GM13976 (cell line): Measurements from ENCODE around the gene GET4.
A peak's percentile ranks its signal among the peaks of the same experiment; 100 is the strongest.
"Not testable (repeated sequence)": the region's sequence is repeated elsewhere in the genome, so short reads cannot be mapped to it uniquely, and the experiment has no call there.

Experiments
- DNase-seq: peaks from one replicate; pipeline ENCODE4 v3.0.0; 2012; ENCODE audit warnings: low spot score
- in situ Hi-C: fragments of 300-500 bp; cut with MboI; formaldehyde crosslinking; loops from one replicate; pipeline ENCODE4 v1.12.0; 2022; ENCODE audit warnings: low sequenced_read_pairs, mixed read lengths, inconsistent platforms; ENCODE audit not compliant: unreplicated experiment
- TF ChIP-seq, protein P1 (sequence below): IDR thresholded peaks from 2 replicates; pipeline ENCODE4 v1.5.1; 2012; ENCODE audit warnings: borderline replicate concordance, mild to moderate bottlenecking; ENCODE audit not compliant: insufficient read depth; ENCODE audit errors: extremely low read depth, missing control alignments, control extremely low read depth

The GET4 gene

DNA sequence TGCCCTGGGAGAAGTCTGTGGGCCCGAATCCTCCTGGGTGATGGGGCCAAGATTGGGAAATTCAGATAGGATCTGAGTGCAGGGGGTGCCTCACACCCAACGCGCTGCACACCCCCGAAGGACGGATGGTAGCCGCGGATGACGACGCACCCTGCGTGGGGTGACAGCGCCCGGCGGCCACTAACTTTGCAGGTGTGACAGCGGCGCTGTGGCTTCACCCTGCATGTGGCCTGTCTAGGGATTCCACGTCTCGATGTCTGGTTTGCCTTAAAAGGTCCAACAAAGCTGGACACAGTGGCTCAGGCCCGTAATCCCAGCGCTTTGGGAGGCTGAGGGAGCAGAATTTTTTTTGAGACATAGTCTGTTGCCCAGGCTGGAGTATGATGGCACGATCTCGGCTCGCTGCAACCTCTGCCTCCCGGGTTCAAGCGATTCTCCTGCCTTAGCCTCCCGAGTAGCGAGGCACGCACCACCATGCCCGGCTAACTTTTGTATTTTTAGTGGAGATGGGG lies 59.6 kb downstream of the GET4 start:
- in situ Hi-C loops, result no loop called here
- TF ChIP-seq, protein P1, sequence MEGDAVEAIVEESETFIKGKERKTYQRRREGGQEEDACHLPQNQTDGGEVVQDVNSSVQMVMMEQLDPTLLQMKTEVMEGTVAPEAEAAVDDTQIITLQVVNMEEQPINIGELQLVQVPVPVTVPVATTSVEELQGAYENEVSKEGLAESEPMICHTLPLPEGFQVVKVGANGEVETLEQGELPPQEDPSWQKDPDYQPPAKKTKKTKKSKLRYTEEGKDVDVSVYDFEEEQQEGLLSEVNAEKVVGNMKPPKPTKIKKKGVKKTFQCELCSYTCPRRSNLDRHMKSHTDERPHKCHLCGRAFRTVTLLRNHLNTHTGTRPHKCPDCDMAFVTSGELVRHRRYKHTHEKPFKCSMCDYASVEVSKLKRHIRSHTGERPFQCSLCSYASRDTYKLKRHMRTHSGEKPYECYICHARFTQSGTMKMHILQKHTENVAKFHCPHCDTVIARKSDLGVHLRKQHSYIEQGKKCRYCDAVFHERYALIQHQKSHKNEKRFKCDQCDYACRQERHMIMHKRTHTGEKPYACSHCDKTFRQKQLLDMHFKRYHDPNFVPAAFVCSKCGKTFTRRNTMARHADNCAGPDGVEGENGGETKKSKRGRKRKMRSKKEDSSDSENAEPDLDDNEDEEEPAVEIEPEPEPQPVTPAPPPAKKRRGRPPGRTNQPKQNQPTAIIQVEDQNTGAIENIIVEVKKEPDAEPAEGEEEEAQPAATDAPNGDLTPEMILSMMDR, result no peak

DNA sequence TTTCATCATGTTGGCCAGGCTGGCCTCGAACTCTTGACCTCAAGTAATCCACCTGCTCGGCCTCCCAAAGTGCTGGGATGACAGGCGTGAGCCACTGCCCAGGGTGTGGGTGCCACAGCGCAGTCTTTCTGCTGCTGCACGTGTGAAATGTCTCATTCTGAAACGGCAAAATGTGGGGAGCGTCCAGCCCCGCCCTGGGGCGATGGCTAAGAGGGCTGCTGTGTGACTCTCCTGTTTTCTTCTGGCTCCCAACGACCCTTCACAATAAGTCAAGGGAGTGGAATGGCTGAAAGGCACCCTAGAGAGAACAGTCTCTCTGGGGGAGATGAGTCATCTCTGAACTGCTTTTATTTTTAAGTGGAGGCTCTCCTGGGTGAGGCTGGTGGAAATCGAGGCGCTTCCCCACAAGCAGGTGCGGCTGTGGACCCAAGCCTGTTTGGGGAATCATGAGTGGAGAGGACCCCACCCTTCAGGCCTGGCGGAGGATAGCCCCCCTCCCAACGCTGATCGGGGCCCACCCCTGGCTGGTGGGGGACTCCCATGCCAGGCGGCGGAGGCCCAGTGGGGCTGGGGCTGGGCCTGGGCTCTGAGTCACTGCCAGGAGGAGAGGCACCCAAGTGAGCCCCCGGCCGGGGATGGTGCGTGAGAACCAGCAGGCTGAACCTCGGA lies 60.2 kb downstream of the GET4 start:
- in situ Hi-C loops, result no loop called here
- peak; percentile 87 for DNase-seq
- TF ChIP-seq, protein P1, result no peak

More for the DNA sequence above, 59.6 kb downstream of the GET4 start:
- no peak for DNase-seq

DNA sequence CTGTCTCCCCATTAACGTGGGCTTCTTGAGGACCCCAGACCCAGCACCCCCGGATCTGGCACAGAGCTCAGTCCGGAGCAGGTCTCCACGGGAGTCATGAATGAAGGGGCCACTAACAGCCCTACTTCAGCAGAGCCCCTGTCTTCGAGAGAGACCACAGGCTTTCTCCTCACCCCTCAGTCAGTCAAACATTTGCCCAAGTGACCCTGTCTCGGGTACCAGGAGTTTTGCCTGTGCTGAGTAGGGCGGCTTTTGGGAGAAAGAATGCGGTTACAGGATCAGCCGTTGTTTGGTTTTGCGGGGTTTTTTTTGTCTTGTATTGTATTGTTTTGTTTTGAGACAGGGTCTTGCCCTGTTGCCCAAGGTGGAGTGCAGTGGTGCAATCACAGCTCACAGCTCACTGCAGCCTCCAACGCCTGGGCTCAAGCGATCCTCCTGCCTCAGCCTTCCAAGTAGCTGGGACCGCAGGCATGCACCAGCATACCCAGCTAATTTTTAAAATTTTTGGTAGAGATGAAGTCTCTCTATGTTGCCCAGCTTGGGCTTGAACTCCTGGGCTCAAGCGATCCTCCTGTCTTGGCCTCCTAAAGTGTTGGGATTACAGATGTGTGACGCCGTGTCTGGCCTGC lies 61.6 kb downstream of the GET4 start:
- in situ Hi-C loops, result no loop called here
- TF ChIP-seq, protein P1, result no peak
- no peak for DNase-seq

DNA sequence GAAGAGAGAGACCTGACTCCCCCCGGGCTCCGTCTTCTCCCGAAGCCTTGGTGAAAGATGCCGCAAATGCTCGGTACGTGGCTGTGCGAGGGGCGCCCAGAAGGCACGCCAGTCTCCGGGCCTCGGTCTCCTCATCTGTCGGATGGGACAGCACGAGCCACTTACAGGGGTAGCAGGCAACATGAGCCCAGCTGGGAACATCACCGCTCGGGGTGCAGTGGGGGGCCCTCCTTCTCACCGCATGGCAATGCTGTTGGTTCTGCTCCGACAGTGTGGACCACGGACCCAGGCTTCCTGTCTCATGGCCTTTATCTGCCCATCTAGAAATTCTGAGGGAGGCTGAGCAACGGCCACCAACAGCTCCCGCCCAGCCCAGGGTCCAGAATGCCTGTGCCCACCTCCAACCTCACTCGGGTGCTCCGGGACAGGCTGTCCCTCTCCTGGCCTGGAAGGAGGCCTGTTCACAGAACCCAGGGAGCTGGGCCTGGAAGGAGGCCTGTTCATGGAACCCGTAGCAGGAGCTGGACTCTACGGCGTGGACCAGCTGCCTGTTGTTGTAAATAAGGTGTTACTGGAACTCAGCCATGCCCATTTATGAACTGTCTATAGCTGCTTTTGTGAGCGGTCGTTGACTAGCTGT lies 62.3 kb downstream of the GET4 start:
- TF ChIP-seq, protein P1, result no peak
- DNase-seq, result no peak
- in situ Hi-C loops, result no loop called here

DNA sequence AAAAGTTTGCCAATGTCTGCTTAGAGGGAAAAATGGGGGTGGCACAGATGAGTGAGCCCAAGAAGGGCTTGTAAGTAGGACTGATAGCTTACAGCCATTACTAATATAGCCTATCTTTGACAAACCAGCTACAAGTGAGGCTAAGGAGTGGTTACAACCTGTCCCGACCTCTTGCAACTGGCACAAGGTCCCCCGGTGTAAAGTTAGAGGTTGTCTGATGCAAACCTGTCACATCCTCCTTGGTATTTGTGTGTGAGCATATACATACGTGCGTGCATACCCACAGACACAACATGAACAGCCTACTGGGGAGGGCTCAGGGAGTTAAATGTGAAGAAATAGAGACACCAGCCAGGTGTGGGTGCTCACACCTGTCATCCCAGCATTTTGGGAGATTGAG lies 63.5 kb downstream of the GET4 start:
- no peak for DNase-seq
- in situ Hi-C loops, result no loop called here
- TF ChIP-seq, protein P1, result no peak

DNA sequence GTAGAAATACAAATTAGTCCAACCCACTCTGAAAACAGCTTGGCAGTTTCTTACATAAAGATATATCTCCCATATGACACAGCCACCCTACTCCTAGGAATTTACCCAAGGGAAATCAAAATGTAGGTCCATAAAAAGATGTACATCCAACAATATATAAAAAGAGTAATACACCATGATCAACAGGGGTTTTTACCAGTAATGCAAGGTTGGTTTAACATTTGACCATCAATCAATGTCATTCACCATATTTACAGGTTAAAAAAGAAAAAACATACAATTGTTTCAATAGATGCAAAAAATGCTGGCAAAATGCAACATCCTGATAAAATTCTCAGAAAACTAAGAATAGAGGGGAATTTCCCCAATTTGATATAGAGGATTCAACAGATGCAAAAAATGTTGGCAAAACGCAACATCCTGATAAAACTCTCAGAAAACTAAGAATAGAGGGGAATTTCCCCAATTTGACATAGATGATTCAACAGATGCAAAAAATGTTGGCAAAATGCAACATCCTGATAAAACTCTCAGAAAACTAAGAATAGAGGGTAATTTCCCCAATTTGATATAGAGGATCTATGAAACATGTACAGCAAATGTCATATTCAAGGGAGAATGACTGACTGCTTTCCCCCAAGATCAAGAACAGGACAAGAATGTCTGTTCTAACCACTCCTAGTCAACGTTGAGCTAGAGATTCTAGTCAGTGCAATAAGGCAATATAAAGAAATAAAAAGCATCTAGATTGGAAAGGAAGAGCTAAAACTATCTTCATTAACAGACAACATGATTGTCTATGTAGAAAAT lies 64.5 kb downstream of the GET4 start:
- TF ChIP-seq, protein P1, result no peak
- in situ Hi-C loops, result no loop called here
- no peak for DNase-seq

DNA sequence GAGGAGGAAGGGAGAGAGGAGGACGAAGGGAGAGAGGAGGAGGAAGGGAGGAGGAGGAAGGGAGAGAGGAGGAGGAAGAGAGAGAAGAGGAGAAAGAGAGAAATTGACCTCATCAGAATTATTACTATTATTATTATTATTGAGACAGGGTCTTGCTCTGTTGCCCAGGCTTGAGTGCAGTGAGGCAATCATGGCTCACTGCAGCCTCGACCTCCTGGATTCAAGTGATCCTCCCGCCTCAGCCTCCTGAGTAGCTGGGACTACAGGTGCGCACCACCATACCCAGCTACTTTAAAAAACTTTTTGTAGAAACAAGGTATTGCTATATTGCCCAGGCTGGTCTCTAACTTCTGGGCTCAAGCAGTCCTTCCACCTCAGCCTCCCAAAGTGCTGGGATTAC lies 67.4 kb downstream of the GET4 start:
- in situ Hi-C loops, DNase-seq: not testable (repeated sequence)
